Pulmonary artery endothelial cell (primary cell): ENCODE measurements around the gene HCST. TPM values are rescaled to one million over a fixed set of nuclear protein-coding genes. Genes with fewer than 3 reads are reported as not detected.
"Not testable (repeated sequence)": the region's sequence is repeated elsewhere in the genome, so short reads cannot be mapped to it uniquely, and the experiment has no call there.

Experiments used
- DNase-seq: peaks from one replicate; pipeline ENCODE4 v3.0.0-alpha.2; 2011; ENCODE audit warnings: low read depth, low spot score
- total RNA-seq: library from RNA; depleted of rRNA; stranded (reverse); fragments of >200 nt; gene quantifications from 2 replicates; pipeline ENCODE4 v1.2.3, GENCODE V29; 2014

HCST gene
- total RNA-seq, 1 donor from 2014 or later: not detected

DNA sequence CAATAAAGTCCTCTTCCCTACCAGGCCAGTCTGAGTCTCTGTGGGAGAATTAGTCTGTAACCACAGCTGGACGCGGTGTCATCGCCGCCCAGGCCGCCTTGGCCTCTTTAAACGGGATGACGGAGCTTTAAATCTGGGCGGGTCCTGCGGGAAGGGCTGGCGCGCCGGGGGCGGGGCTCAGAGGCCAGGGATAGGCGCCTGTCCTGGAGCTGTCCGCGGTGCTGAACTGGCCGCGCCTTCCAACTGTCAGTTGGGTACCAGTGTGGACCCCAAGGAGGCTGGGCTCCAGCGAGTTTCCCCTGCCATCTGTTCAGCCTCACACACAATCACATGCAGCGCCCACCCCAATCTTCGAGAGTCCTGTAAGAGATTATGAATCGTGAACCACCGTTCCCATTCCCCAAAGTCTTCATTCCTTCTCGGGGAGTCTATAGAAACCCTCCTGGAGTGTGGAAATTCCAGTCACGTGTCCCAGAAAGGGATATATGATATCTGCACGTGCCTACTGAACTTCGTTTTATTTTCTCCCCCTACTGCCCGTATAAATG, 22.5 kb upstream of the HCST start:
- DNase-seq: peak; percentile 27

DNA sequence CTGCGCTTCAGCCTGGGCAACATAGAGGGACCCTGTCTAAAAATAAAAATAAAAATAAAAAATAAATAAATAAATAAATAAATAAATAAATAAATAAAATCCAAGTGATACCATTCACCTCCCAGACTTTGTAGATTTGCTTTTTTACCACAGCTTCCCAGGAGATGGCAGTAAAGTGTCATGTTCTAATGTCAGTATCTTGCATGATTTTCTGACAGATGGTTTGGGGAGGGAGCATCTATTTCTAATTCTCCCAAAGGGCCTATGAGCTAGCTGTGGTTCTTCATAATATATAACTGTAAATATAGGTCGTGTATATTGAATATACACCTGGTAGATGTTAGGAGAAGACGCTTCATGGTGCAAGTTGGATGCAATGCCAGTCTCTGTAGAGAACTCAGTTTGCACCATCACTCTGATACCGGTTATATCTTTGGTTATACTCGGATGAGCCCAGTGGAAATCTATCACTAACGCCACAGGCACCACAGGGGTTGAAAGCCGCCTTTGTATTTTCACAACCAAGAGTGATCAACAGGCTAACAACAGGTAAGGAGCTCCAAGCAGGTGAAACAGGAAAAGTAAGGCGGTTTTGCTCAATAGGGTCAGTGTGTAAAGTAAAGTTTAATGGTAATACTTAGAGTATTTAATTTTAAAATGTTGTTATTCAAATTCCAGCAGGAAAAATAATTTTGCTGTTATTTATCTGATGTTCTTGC, 20.1 kb upstream of the HCST start:
- DNase-seq: peak; percentile 26

DNA sequence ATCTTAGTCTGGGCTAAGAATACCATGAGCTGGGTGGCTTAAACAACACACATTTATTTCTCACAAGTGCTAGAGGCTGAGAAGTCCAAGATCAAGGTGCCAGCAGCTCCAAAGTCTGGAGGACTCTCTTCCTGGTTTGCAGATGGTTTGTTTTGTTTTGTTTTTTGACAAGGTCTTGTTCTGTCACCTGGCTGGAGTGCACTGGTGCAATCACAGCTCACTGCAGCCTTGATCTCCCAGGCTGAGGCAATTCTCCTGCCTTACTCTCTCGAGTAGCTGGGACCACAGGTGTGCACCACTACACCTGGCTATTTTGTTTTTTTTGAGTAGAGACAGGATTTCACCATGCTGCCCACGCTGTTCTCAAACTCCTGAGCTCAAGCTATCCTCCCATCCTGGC, 18.4 kb upstream of the HCST start:
- DNase-seq: no peak

DNA sequence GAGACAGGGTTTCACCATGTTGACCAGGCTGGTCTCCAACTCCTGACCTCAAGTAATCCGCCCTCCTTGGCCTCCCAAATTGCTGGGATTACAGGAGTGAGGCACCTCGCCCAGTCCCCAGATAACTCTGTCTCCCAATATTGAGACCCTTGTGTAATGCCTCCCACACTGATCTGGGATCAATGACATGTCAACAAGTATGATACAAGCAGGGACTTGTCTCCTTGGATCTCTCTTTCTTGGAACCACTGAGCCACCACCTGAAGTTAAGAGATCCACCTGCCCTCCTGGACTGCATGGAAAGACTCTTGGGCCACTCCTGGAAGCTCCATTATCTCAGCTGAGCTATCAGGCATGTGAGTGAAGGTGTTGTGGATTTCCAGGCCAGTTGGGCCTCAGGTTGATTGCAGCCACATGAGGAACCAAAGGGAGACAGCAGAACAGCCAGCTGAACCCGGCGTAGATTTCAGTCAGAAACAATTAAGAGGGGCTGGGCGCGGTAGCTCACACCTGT, 17.0 kb upstream of the HCST start:
- no peak for DNase-seq

GRCh38 chr19:35885904-35886303, 16.4 kb upstream of the HCST start:
- no peak for DNase-seq

GRCh38 chr19:35887197-35887596, 15.1 kb upstream of the HCST start:
- DNase-seq: no peak

DNA sequence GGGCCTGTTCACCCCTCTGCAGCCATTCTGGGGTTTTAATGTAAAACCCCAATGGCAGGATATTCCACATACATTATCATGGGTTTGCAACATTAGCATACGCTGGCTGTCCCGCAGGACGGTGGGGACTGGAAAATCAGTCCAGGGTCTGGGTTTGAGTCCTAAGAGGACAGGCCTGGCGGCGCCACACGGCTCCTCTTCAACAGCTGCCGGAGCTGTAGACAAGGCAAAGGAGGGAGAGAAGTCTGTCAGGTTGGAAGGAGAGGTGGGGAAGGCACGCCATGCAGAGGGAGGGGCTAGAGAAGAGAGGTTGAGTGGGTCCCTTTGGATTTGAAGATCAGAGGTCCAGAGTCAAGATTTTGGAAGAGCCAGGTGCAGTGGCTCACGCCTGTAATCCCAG, 13.9 kb upstream of the HCST start:
- DNase-seq: no peak

GRCh38 chr19:35889370-35890112, 12.8 kb upstream of the HCST start:
- DNase-seq: no peak

DNA sequence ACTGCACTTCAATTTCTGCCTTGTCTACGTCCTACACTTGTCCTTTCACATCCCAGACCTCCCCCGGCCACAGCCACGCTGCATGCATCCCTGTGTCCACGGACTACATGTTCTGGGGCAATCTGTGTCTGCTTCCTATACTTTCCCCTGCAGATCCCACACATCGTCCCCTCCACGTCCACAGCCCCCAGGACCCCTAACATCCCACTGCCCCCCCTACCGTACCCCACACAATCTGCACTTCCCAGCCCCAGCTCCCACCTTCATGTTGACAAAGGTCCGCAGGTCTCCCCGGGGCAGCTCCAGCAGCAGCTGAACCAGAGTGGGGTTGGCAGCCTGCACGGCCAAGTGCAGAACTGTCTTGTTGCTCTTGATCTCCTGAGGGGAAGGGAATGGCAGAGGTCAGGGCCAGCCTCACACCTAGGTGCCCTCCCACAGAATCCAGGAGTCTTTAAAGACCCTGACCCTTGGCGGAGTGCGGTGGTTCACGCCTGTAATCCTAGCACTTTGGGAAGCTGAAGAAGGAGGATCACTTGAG, 12.1 kb upstream of the HCST start:
- DNase-seq: no peak

DNA sequence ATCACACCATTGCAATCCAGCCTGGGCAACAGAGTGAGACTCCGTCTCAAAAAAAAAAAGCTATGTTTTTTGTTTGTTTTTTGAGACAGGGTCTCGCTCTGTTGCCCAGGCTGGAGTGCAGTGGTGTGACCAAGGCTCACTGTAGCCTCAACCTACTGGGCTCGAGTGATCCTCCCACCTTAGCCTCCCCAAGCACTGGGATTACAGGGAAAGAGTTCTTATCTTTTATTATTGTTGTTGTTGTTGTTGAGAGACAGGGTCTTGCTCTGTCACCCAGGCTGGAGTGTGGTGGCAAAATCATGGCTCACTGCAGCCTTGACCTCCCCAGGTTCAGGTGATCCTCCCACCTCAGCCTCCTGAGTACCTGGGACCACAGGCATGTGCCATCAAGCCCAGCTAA, 10.5 kb upstream of the HCST start:
- not testable (repeated sequence) for DNase-seq

DNA sequence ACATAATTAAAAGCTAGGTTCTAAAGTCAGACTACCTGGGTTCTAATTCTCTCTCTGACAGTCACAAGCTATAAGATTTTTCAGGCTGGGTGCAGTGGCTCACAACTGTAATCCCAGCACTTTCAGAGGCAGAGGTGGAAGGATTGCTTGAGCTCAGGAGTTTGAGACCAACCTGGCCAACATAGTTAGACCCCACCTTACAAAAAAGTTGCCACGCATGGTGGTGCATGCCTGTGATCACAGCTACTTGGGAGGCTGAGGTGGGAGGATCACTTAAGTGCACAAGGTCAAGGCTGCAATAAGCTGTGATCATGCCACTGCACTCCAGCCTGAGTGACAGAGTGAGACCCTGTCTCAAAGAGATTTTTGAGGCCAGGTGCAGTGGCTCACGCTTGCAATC, 8.0 kb upstream of the HCST start:
- no peak for DNase-seq

- no peak for DNase-seq
These were observed 6.3 kb upstream of the HCST start for GRCh38 chr19:35895911-35896642.

DNA sequence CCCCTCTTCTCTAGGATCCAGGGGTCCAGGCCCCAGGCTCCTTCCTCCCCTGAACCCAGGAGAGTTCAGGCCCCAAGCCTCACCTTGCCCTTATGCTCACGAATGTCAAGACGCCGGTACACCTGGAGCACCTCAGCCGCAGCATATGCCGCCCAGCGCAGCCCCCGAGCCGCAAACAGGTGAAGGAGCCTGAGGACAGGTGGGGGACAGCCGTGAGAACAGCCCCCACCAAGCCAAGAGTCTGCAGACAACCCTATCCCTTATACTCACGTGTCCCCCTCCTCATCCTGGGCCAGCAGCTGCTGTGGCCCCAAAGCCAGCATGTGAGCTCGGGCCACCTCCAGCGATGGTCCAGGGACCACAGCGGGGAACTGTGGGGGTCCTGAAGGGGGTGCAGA, 5.7 kb upstream of the HCST start:
- no peak for DNase-seq

DNA sequence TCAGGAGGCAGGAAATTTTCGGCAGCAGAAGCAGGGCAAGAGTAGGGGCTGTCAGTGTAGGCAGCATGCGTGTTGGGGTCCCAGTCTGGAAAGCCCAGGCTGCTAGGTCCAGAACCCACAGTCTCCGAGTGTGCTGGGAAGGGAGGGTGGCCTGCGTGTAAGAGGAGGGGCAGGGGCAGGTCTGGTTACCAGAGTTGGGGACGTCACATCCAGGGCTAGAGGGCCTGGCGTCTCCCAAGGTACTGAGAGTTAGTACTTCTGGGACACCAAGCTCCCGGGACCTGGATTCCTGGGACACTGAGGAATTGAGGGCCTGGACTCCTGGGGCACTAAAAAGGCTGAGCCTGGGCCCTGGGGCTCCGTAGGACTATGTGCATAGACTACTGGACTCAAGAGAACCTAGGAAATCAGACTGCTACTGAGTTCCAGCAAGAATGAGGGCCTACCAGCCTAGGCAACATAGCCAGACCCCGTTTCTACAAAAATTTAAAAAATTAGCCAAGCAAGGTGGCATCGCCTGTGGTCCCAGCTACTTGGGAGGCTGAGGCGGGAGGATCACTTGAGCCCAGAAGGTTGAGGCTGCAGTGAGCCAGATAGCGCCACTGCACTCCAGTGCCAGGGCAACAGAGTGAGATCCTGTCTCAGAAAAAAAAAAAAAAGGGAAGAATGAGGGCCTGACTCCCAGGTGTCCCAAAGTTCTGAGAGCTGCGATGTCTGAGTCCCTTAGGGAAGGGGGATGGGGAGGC, 4.5 kb upstream of the HCST start:
- no peak for DNase-seq

- DNase-seq: no peak
These were observed 3.9 kb upstream of the HCST start for GRCh38 chr19:35898499-35898809.

DNA sequence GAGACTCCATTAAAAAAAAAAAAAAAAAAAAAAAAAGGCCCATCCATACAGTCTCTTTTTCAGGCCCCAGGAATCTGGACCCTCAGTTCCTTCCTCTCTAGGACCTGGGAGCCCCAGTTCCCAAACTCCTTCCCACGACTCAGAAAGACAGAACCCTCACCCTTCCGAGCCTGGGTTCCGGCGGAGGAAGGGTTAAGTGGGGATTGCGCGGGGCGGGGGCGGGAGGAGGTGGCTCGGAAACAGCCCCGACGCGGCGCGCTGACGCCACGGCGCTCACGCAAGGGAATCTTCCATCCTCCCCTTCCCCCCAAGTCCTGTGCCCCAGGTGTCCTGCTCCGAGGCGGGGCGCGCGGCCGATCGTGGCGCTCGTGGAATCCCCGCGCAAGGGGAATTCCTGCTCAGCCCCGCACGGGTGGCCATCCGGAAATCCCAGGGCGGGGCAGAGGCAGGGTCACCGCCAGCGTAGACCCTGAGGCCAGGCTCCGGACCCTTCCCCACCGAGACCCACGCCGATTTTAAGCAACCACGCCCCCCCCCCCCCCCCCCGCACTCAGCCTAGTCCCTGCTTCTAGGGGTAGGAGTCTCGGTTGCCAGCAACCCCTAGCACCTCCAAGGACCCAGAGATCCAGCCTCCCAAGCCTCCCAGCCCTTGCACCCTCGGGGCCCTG, 2.6 kb upstream of the HCST start:
- peak; percentile 7 for DNase-seq

GRCh38 chr19:35901055-35901644, 1.2 kb upstream of the HCST start:
- no peak for DNase-seq

DNA sequence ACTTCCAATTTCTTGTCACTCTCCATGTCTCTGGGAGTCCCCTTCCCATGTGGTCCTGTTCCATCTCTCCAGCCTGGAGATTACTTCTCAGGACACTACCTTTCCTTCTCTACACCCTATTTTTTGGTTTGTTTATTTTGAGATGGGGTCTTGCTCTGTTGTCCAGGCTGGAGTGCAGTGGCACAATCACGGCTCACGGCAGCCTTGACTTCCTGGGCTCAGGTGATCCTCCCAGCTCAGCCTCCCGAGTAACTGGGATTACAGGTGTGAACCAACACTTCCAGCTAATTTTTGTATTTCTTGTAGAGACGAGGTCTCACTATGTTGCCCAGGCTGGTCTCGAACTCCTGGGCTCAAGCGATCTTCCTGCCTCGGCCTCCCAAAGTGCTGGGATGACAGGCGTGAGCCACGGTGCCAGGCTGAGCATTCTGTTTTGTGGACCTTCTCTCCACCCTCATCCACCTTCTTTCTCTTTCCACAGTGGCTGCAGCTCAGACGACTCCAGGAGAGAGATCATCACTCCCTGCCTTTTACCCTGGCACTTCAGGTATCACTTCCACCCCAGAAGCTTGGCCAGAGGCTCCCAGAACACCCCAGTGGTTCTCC, 644 bp downstream of the HCST start:
- DNase-seq: no peak

DNA sequence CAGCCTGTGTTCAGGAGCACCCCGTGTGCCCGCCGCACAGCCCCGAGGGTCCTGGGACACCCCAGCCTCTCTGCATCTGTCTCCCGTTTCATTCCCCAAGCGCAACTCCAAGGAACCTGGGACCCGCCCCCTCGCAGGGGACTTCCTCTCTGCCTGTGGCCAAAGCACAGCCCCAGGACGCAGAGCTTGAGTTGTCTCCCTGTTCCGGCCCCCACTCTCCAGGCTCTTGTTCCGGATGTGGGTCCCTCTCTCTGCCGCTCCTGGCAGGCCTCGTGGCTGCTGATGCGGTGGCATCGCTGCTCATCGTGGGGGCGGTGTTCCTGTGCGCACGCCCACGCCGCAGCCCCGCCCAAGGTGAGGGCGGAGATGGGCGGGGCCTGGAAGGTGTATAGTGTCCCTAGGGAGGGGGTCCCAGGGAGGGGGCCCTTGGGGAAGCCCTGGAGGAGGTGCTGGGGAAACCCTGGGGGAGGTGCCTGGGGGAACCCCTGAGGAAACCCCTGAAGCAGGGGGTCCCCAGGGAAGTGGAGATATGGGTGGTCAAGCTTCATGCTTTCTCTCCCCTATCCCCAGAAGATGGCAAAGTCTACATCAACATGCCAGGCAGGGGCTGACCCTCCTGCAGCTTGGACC, 1.3 kb downstream of the HCST start:
- DNase-seq: no peak
